NK-92 treated with Interleukin-12 subunit alpha and Interleukin-12 subunit beta, amount 100 ng/mL, for 24 hours (cell line): ENCODE measurements around the gene SCML2.
"Not testable (repeated sequence)": the region's sequence is repeated elsewhere in the genome, so short reads cannot be mapped to it uniquely, and the experiment has no call there.

ENCODE experiments used
- DNase-seq: peaks from one replicate; lab custom pipeline; 2025; lab: John Stamatoyannopoulos, UW

The SCML2 gene

GRCh38 chrX:18354369-18355223, at the start of gene SCML2:
SCML2 (minus strand) TSS chrX:18354688; CDS start chrX:18334071, 20,617 bp downstream.
- no peak for DNase-seq

DNA sequence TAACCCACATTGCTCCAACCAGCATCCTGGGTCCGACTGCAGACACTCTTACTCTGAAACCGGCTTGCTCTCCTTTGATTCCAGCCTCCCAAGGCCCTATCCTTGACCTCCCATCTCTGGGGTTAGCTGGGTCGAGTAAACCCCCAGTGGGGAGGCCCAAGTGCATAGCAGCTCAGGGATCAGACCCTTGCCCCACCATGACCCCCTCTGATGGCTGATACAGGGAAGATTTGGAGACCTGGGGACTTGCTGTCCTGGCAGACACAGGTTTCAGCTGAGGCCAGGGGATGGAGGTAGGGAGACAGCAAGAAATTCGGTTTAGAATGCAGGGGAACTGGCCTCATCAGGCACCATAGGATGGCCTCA, 47.3 kb upstream of the SCML2 start:
- DNase-seq = no peak

DNA sequence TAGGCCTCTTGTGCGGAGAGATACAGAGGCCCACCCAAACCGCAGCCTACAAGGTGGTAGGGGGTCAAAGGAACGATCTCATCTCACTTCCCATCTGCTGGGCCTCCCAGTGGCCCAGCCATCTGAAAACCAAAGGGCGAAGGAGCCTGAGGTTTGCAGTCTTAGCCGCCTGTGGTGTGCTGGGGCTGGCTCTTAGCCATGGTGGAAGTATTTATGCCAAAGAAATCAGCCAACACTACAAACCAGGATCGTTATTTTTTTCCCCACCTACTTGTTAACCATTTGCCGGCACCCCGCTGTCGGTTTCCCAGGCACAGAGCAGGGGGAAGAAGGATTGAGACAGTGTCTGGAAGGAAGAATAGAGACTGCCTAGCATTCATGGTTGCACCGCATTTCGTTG, 40.0 kb upstream of the SCML2 start:
- no peak for DNase-seq

- DNase-seq = peak; percentile 9
Measured at GRCh38 chrX:18390941-18391538, 36.6 kb upstream of the SCML2 start.

- no peak for DNase-seq
Measured at GRCh38 chrX:18389966-18390365, 35.5 kb upstream of the SCML2 start.

- DNase-seq = no peak
Measured at GRCh38 chrX:18377796-18378195, 23.3 kb upstream of the SCML2 start.

DNA sequence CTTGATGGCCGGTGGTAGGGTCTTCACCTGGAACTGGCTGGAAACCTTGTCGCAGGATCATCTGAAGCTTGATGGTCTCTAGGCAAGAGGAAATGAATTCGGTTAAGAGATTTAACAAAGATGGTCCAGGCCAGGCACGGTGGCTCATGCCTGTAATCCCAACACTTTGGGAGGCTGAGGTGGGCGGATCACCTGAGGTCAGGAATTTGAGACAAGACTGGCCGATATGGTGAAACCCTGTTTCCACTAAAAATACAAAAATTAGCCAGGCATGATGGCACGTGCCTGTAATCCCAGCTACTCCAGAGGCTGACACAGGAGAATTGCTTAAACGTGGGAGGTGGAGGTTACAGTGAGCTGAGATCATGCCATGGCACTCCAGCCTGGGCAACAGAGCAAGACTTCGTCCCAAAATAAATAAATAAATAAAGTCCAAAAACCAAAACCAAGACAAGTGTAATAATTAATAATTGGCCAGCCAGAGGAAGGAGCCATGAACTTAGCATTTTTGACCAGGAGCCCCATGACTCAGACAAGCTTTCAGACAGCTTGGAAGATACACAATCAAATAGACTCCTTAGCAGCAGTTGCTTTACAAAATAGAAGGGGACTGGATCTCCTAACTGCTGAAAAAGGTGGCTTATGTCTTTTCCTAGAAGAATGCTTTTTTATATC, 20.8 kb upstream of the SCML2 start:
- DNase-seq = not testable (repeated sequence)

- not testable (repeated sequence) for DNase-seq
Measured at GRCh38 chrX:18369096-18369495, 14.6 kb upstream of the SCML2 start.

DNA sequence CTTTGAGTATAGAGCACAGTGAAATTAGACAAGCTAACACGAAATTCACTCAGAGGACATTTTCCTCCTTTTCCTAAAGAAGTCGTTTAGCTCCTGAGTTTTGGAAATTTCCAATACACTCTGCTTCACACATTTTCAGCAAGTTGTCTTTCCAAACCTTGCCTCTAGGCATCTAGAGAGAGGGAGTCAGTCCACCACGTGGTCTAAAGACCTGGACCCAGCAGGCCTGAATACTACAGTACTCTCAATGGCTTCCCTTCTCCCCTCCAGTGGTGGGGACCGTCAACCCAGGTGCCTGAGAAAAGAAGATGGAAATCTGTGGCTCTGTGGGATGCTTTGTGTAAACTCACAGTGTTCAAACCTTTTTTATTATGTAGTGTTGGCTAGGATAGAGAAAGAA, 13.9 kb upstream of the SCML2 start:
- DNase-seq = no peak

GRCh38 chrX:18360867-18361266, 6.4 kb upstream of the SCML2 start:
- no peak for DNase-seq

GRCh38 chrX:18353931-18354368, 538 bp downstream of the SCML2 start:
- no peak for DNase-seq

DNA sequence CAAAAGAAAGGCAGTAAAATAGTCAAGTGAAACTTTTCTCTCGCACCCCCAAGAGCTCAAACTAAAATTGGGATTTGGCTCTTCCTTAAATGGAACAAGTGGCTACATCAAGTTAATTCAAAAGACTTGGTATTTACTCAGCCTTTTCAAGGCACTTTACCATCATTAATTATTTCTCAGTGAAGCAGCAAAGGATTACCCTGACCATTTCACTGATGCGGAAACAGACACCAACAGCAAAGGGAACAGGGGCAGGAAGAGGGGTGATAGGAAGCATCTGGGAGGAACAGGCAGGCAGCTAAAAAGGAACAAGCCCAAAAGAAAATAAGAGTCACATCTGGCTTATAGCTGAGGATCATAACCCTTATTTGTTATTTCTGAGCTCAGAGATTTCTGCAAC, 2.7 kb downstream of the SCML2 start:
- no peak for DNase-seq

DNA sequence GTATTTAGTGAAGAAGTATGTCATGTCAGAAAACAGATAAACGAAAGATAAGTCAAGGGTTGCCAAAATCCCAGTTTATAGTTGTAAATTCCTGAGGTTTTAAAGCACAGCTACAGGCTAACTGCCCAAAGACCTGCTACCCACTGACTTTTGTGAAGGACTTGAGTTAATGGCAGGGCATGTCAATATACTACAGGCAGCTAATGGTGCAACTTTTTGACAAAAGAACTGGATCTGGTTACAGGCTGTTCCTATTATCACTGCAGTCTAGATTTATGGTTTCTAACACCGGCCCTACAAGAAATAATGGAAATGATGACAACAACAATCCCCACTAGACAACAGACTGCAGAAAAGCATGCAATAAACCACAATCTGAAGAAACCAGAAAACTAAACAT, 6.4 kb downstream of the SCML2 start:
- no peak for DNase-seq

- DNase-seq = no peak
Measured at GRCh38 chrX:18309401-18309800, 45.1 kb downstream of the SCML2 start.

DNA sequence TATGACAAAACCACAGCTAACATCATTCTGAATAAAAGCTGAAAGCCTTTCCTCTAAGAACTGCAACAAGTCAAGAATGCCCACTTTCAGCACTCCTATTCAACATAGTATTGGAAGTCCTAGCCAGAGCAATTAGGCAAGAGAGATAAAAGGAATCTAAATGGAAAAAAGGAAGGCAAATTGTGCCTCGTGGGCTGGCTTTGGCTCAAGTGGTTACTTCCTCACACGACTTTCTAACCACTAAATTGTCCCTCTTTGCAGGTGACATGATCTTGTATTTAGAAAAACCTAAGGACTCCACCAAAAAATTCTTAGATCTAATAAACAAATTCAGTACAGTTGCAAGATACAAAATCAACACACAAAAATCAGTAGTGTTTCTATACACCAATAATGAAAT, 57.2 kb downstream of the SCML2 start:
- no peak for DNase-seq

DNA sequence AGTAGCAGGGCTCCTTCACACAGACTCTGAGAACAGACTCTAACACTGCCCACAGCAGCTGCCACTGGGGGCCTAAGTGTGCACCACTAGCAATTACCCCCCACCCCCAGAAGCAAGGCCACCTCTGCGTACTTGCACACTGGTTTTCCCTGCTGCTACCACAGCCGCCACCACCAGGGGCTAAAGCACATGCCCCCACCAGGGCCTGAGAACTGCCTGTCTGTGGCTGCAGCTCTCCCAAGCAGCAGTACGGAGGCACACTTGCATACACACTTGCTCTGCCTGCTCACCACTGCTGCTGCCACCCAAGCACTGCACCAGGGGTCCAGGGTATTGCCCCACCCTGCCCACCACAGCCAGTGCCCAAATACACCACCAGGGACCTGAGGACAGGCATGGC, 59.6 kb downstream of the SCML2 start:
- DNase-seq = no peak

GRCh38 chrX:18291006-18291545, 63.4 kb downstream of the SCML2 start:
- no peak for DNase-seq

DNA sequence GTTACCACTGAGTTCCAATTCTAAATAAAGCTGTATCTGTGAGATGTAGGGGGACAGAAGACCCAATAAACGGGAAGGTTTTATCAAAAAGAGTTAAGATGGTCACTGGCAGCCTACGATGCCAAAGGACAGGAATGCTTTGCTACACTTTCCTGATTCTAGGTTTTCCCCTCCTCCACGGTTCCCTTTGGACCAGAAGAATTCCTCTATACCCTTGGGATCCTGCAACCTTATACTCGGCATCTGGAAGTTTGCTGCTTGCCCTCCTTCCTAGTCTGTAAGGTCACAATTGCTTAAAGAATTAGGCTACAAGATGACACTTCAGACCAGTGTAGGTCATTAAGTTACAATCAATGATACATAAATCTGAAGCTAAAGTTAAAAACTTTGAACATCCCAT, 64.3 kb downstream of the SCML2 start:
- DNase-seq = no peak

DNA sequence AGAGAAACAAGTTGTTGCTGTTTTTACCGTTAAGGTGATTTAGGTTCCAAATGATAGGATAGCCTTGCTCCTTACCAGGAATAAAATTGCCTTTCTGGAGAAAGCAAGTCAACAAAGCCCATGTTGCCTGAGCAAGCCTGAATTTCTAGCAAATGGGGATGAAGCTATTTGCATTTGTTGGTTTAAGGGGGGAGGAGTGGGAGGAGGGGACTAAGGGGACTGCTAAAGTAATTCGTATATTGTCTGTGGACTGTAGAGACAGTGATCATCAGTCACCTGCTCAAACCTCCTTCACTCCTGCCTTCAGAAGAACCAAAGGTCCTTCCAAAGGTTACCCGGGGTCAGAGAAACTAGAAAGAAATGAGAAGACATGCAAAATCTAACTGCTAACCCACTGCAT, 65.8 kb downstream of the SCML2 start:
- DNase-seq = no peak

GRCh38 chrX:18286322-18286831, 68.1 kb downstream of the SCML2 start:
- no peak for DNase-seq

DNA sequence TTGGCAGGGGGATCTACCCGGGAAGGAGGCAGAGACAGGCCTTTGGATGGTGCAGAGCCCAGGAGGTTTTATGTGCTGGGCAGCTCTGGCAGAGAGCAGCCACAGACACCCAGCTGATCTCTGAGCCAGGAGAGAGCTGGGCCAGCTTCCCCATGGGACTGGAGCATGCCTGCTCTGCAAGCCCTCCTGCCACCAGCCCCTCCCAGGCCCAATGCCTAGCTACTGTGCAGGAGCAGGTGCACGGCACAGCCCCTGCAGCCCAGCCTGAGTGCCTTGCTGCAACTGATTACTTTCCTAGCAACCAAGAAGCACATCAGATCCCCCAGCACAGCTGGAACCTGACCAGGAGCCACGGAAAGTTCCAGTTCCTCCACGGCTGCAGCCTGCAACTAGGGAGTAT, 76.0 kb downstream of the SCML2 start:
- no peak for DNase-seq

GRCh38 chrX:18272222-18272621, 82.3 kb downstream of the SCML2 start:
- no peak for DNase-seq

GRCh38 chrX:18271725-18272124, 82.8 kb downstream of the SCML2 start:
- no peak for DNase-seq
